GM12878 (cell line): ENCODE results near the gene CD151. TPM values are rescaled to one million over a fixed set of nuclear protein-coding genes. Genes with fewer than 3 reads are reported as not detected.

Experiments used
- BHLHE40 ChIP-seq, 2 experiments: fragments of 450-650 bp in 1 of 2; IDR thresholded peaks; 2 replicates each; pipeline ENCODE4 v1.6.1; 2011 to 2017; ENCODE audit warnings: low read depth in 2 of 2, borderline replicate concordance in 1 of 2, improper control_type of control experiment in 1 of 2, low read length in 1 of 2, mild to moderate bottlenecking in 1 of 2
- HDAC6 ChIP-seq: fragments of 200-600 bp; sonication (generic); IDR thresholded peaks from one replicate; pipeline ENCODE4 v1.8.0; 2017; ENCODE audit warnings: antibody characterized with exemption; ENCODE audit not compliant: unreplicated experiment
- MYC ChIP-seq: IDR thresholded peaks from 2 replicates; pipeline ENCODE4 v1.6.1; 2011; ENCODE audit warnings: mild to moderate bottlenecking, low read length, moderate library complexity, inconsistent platforms; ENCODE audit not compliant: insufficient read depth, insufficient replicate concordance, insufficient read length, severe bottlenecking
- SMC3 ChIP-seq: IDR thresholded peaks from 2 replicates; pipeline ENCODE4 v1.6.1; 2011; ENCODE audit warnings: low read length, improper control_type of control experiment, borderline replicate concordance
- SRF ChIP-seq, 2 experiments: IDR thresholded peaks; 2 replicates each; pipeline ENCODE4 v1.6.1; 2011; ENCODE audit warnings: low read depth in 2 of 2, low read length in 2 of 2, mild to moderate bottlenecking in 1 of 2, moderate library complexity in 1 of 2
- TBL1XR1 ChIP-seq: IDR thresholded peaks from 2 replicates; pipeline ENCODE4 v1.6.1; 2012; ENCODE audit warnings: low read depth, low read length, improper control_type of control experiment
- polyA plus RNA-seq, 11 experiments: library from polyadenylated mRNA; depleted of rRNA in 4 of 11; unstranded in 6 of 11; stranded (reverse) in 5 of 11; fragments of >200 nt; fragmentation: Nextera tagmentation in 4 of 11; fragmentation: Illumina TruSeq in 1 of 11; extraction: Ambion mirVana in 4 of 11; extraction: Trizol in 1 of 11; gene quantifications; 1 replicate in 1 of 11; 2 replicates in 10 of 11; pipeline versions ENCODE4 v1.2.1 to v1.2.3, GENCODE V29; 2011 to 2016; ENCODE audit warnings: inconsistent platforms in 2 of 11, missing spikeins in 2 of 11, low read depth in 1 of 11
- total RNA-seq, 4 experiments: library from RNA; depleted of rRNA in 3 of 4; stranded (reverse); fragments of >200 nt in 3 of 4; fragmentation: Illumina TruSeq in 1 of 4; extraction: Trizol in 1 of 4; gene quantifications; 2 replicates each; pipeline versions ENCODE4 v1.2.1 to v1.2.3, GENCODE V29; 2013 to 2021
- TF ChIP-seq, protein P1 (sequence below): fragments of 450-650 bp; IDR thresholded peaks from 2 replicates; pipeline ENCODE4 v1.6.1; 2018; ENCODE audit warnings: mild to moderate bottlenecking, low read depth, moderate library complexity; ENCODE audit not compliant: partially characterized antibody
- TF ChIP-seq, protein P2 (sequence below): IDR thresholded peaks from 2 replicates; pipeline ENCODE4 v1.6.1; 2011; ENCODE audit warnings: mild to moderate bottlenecking, low read depth, low read length, moderate library complexity; ENCODE audit not compliant: insufficient replicate concordance

The CD151 gene
- total and polyA plus RNA-seq, 10 of the 15 experiments (the other 5 are each of a cell fraction or from before 2014, with no cell fraction given): 0.52 to 41.7 (median 14.7) TPM

DNA sequence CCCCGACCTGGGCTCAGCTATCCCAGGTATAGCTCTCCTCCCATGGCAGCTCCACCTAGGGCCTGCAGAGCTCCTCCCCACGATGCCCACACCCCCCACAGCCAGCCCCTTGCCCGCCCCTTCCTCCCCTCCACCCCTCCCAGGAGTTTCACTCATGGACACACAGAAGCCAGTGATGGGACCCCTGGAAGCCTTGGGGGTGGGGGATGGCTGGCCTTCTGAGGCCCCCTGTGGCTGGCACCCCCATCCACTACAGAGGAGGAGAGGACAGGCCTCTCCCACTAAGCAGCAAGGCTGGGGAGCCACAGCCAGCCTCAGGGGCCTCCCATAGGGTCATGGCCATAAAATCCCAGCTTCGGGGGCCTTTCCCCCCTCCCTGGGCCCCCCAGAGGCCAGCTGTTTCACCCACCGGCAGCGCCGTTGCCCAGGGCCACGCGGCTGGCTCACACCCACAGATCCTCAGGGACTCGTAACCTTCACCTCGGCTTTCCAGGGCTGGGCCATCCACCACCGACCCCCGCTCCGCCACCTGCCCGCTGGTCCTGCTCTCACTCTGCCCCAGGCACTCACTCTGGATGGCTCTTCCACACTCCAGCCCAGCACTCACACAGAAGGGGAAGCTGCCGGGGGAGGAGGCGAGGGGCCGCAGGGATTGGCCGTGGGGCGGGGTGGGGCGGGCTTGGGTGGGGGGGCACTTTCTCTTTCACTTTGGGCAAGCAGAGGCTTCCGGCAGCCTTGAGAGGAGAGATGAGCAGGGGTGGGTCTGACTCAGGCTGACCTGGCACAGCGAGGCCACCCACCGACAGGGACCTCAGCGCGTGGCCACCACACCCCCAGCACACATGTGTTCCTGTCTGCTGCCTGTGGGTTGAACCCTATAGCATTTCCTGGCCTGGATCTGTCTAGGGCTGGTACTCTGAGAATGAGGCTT lies 36.9 kb upstream of the CD151 start (continued):
- TF ChIP-seq HDAC6 (no peak), TBL1XR1 (no peak), MYC (no peak), SRF (IDR thresholded peaks at IDR 0.05; ENCODE audit: low read depth in 2 of 2, low read length in 2 of 2) (no peak), BHLHE40 (IDR thresholded peaks at IDR 0.05; ENCODE audit: borderline replicate concordance in 1 of 2, low read depth in 2 of 2, low read length in 1 of 2) (no peak), SMC3 (no peak)
- TF ChIP-seq, protein P1, sequence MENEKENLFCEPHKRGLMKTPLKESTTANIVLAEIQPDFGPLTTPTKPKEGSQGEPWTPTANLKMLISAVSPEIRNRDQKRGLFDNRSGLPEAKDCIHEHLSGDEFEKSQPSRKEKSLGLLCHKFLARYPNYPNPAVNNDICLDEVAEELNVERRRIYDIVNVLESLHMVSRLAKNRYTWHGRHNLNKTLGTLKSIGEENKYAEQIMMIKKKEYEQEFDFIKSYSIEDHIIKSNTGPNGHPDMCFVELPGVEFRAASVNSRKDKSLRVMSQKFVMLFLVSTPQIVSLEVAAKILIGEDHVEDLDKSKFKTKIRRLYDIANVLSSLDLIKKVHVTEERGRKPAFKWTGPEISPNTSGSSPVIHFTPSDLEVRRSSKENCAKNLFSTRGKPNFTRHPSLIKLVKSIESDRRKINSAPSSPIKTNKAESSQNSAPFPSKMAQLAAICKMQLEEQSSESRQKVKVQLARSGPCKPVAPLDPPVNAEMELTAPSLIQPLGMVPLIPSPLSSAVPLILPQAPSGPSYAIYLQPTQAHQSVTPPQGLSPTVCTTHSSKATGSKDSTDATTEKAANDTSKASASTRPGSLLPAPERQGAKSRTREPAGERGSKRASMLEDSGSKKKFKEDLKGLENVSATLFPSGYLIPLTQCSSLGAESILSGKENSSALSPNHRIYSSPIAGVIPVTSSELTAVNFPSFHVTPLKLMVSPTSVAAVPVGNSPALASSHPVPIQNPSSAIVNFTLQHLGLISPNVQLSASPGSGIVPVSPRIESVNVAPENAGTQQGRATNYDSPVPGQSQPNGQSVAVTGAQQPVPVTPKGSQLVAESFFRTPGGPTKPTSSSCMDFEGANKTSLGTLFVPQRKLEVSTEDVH: no peak
- TF ChIP-seq, protein P2, sequence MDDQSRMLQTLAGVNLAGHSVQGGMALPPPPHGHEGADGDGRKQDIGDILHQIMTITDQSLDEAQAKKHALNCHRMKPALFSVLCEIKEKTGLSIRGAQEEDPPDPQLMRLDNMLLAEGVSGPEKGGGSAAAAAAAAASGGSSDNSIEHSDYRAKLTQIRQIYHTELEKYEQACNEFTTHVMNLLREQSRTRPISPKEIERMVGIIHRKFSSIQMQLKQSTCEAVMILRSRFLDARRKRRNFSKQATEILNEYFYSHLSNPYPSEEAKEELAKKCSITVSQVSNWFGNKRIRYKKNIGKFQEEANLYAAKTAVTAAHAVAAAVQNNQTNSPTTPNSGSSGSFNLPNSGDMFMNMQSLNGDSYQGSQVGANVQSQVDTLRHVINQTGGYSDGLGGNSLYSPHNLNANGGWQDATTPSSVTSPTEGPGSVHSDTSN: no peak
- TF ChIP-seq, all 136 proteins: peak for 11
